Osteoblast (primary cell): ENCODE data around the gene GABRB3. TPM values are rescaled to one million over a fixed set of nuclear protein-coding genes. Genes with fewer than 3 reads are reported as not detected.

ENCODE experiments used
- DNase-seq: peaks from one replicate; pipeline ENCODE4 v3.0.0; 2011; ENCODE audit warnings: low spot score, mixed read lengths; ENCODE audit not compliant: insufficient read length; ENCODE audit errors: missing footprints
- H2AFZ ChIP-seq: 2 replicates; pipeline ENCODE4 v1.6.0; 2011; ENCODE audit warnings: mild to moderate bottlenecking, low read length
- H3K27ac ChIP-seq: 2 replicates; pipeline ENCODE4 v1.5.1; 2011; ENCODE audit warnings: mild to moderate bottlenecking, low read depth, low read length, moderate library complexity
- H3K27me3 ChIP-seq: 2 replicates; pipeline ENCODE4 v1.6.0; 2012; ENCODE audit warnings: mild to moderate bottlenecking, control low read depth, inconsistent platforms, low read length, moderate library complexity; ENCODE audit not compliant: insufficient read depth
- H3K36me3 ChIP-seq: 2 replicates; pipeline ENCODE4 v1.5.1; 2011; ENCODE audit warnings: mild to moderate bottlenecking, low read length, control low read depth, moderate library complexity; ENCODE audit not compliant: insufficient read depth
- H3K4me1 ChIP-seq: 2 replicates; pipeline ENCODE4 v1.5.1; 2011; ENCODE audit warnings: mild to moderate bottlenecking, low read length, control low read depth, moderate library complexity; ENCODE audit not compliant: insufficient read depth
- H3K4me2 ChIP-seq: 2 replicates; pipeline ENCODE4 v1.6.0; 2011; ENCODE audit warnings: mild to moderate bottlenecking, low read length; ENCODE audit not compliant: insufficient read depth
- H3K4me3 ChIP-seq: fragments of 200-600 bp; sonication (generic); 3 replicates; pipeline ENCODE4 v1.5.1; 2012; ENCODE audit warnings: mild to moderate bottlenecking, low read length, inconsistent platforms; ENCODE audit not compliant: insufficient read depth
- H3K79me2 ChIP-seq: 2 replicates; pipeline ENCODE4 v1.6.0; 2012; ENCODE audit warnings: mild to moderate bottlenecking, low read length, control low read depth, inconsistent platforms; ENCODE audit not compliant: insufficient read depth
- H3K9me3 ChIP-seq: 2 replicates; pipeline ENCODE4 v1.5.1; 2011; ENCODE audit warnings: low read depth, low read length, control low read depth
- H4K20me1 ChIP-seq: 2 replicates; pipeline ENCODE4 v1.6.0; 2012; ENCODE audit warnings: mild to moderate bottlenecking, low read length, control low read depth; ENCODE audit not compliant: insufficient read depth
- CTCF ChIP-seq: IDR thresholded peaks from 2 replicates; pipeline ENCODE4 v1.5.1; 2011; ENCODE audit warnings: mild to moderate bottlenecking, low read depth, low read length, moderate library complexity; ENCODE audit errors: extremely low read depth
- total RNA-seq: library from RNA; depleted of rRNA; stranded (reverse); fragments of >200 nt; gene quantifications from 2 replicates; pipeline ENCODE4 v1.2.3, GENCODE V29; 2012

GABRB3 gene
- total RNA-seq, 1 donor: under 0.01 TPM

- no peaks in the 10 kb centered on the region for H3K9me3 ChIP-seq
- DNase-seq: no peak
- no peak overlapping the region for H3K27ac ChIP-seq
- H4K20me1 ChIP-seq: no peaks in the 10 kb centered on the region
- no peak overlapping the region for H2AFZ ChIP-seq
- H3K36me3 ChIP-seq: no peaks in the 10 kb centered on the region
- no peak for TF ChIP-seq CTCF
- H3K4me3 ChIP-seq: no peak overlapping the region
- H3K79me2 ChIP-seq: no peaks in the 10 kb centered on the region
- H3K4me1 ChIP-seq: no peaks in the 10 kb centered on the region
- no peaks in the 10 kb centered on the region for H3K27me3 ChIP-seq
- no peak overlapping the region for H3K4me2 ChIP-seq
Observed at GRCh38 chr15:26656080-26656479, 116.8 kb downstream of the GABRB3 start.

- H3K36me3 ChIP-seq: no peaks in the 10 kb centered on the region
- TF ChIP-seq CTCF: no peak
- H3K4me3 ChIP-seq: no peak overlapping the region
- H3K79me2 ChIP-seq: no peaks in the 10 kb centered on the region
- H2AFZ ChIP-seq: no peak overlapping the region
- H3K4me2 ChIP-seq: no peak overlapping the region
- no peaks in the 10 kb centered on the region for H3K4me1 ChIP-seq
- H3K27me3 ChIP-seq: no peaks in the 10 kb centered on the region
- H3K9me3 ChIP-seq: no peaks in the 10 kb centered on the region
- no peak overlapping the region for H3K27ac ChIP-seq
- no peaks in the 10 kb centered on the region for H4K20me1 ChIP-seq
- DNase-seq: no peak
Observed at GRCh38 chr15:26651909-26652308, 121.0 kb downstream of the GABRB3 start.

- H3K27ac ChIP-seq: no peak overlapping the region
- H3K27me3 ChIP-seq: no peaks in the 10 kb centered on the region
- H3K4me1 ChIP-seq: no peaks in the 10 kb centered on the region
- no peak for TF ChIP-seq CTCF
- H3K4me2 ChIP-seq: no peak overlapping the region
- no peak overlapping the region for H2AFZ ChIP-seq
- DNase-seq: no peak
- H3K36me3 ChIP-seq: no peaks in the 10 kb centered on the region
- no peaks in the 10 kb centered on the region for H4K20me1 ChIP-seq
- H3K4me3 ChIP-seq: no peak overlapping the region
- no peaks in the 10 kb centered on the region for H3K79me2 ChIP-seq
- H3K9me3 ChIP-seq: no peaks in the 10 kb centered on the region
Observed at GRCh38 chr15:26648676-26649075, 124.2 kb downstream of the GABRB3 start.

GRCh38 chr15:26644948-26645347 lies 127.9 kb downstream of the GABRB3 start:
- no peaks in the 10 kb centered on the region for H3K9me3 ChIP-seq
- H3K27ac ChIP-seq: no peak overlapping the region
- H3K4me1 ChIP-seq: no peaks in the 10 kb centered on the region
- TF ChIP-seq CTCF: no peak
- H2AFZ ChIP-seq: no peak overlapping the region
- H3K36me3 ChIP-seq: no peaks in the 10 kb centered on the region
- DNase-seq: no peak
- H3K4me2 ChIP-seq: no peak overlapping the region
- H3K27me3 ChIP-seq: no peaks in the 10 kb centered on the region
- no peaks in the 10 kb centered on the region for H4K20me1 ChIP-seq
- no peak overlapping the region for H3K4me3 ChIP-seq
- H3K79me2 ChIP-seq: no peaks in the 10 kb centered on the region
